ENCODE data around the gene CNKSR2. TPM values are rescaled to one million over a fixed set of nuclear protein-coding genes. Genes with fewer than 3 reads are reported as not detected.

CNKSR2 gene
- total RNA-seq, 2 donors from 2014 or later = 0.24 to 0.32 TPM

DNA sequence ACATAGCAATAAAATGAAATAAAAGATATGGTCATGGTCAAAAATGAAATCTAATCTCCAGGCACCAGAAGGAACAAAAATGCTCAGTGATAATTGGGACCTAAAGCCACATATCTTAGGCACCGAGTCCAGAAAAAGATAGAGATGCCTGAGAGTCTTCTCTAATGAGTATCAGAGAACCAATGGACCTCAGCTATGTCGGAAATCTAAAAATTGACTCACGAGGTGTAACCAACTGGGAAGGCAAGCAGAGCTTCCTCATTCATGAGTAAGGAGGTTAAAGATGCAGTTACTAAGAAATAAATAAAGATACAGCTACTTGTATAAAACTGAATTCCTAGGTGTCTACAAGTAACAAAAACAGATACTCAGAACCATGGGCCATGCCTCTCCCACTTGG is 211.8 kb downstream of the CNKSR2 start:
- DNase-seq = no peak
- no peak for TF ChIP-seq CTCF (IDR thresholded peaks at IDR 0.05)
- no peaks in the 10 kb centered on the region for H3K36me3 ChIP-seq
- no peaks in the 10 kb centered on the region for H3K27me3 ChIP-seq
- intact Hi-C loops (cut with DNase I) = no loop called here
- no peaks in the 10 kb centered on the region for H3K9me3 ChIP-seq
- no peak overlapping the region for H3K27ac ChIP-seq
- no peak overlapping the region for H3K4me3 ChIP-seq
- no peak overlapping the region for H3K9ac ChIP-seq (ENCODE audit: low read depth in 2 of 2, low read length in 2 of 2)
- no peaks in the 10 kb centered on the region for H3K4me1 ChIP-seq

DNA sequence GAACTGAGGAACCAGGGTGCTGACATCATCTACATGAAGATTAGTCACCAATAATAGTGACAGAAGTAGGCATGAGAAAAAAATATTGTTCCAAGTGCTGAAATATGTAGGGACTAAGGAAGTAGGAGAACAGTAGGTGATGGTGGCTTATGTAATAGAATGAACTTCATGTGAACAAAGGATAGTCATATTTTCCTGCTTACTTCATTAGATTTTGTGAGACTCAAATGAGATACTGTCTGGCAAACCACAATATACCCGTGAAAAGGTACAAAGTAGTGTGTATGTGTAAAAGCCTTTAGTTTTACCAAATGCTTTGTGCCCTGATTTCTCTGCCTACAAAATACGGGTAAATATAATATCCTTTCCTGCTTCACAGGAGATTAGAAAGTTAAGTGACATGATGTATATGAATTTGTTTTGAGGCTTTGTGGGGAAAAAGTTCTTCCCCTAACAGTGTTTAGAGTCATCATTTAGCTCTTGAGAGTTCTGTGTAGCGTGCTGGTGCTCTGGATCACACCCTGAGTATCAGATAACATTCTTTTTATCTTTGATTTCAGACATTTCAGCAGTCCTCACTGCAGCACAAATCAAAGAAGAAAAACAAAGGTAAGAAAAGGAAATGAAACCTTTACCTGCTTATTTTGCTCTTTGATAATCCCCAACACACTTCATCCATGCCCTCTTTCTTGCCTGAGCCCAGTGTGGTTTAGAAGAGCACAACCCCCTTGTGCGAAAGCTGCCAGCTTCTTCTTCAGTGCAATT is 216.0 kb downstream of the CNKSR2 start:
- DNase-seq = no peak
- H3K9me3 ChIP-seq = no peaks in the 10 kb centered on the region
- H3K27ac ChIP-seq = no peak overlapping the region
- H3K4me3 ChIP-seq = no peak overlapping the region
- no peak overlapping the region for H3K9ac ChIP-seq (ENCODE audit: low read depth in 2 of 2, low read length in 2 of 2)
- no peaks in the 10 kb centered on the region for H3K27me3 ChIP-seq
- no peaks in the 10 kb centered on the region for H3K36me3 ChIP-seq
- H3K4me1 ChIP-seq = no peaks in the 10 kb centered on the region
- intact Hi-C loops (cut with DNase I) = no loop called here
- TF ChIP-seq CTCF (IDR thresholded peaks at IDR 0.05) = no peak

- Histone ChIP-seq H3K9me3 (no peaks in the 10 kb centered on the region), H3K27me3 (no peaks in the 10 kb centered on the region), H3K4me1 (no peaks in the 10 kb centered on the region), H3K36me3 (no peaks in the 10 kb centered on the region), H3K27ac (no peak overlapping the region), H3K4me3 (no peak overlapping the region), H3K9ac (ENCODE audit: low read depth in 2 of 2, low read length in 2 of 2) (no peak overlapping the region)
- intact Hi-C loops (cut with DNase I) = no loop called here
- DNase-seq = no peak
- TF ChIP-seq CTCF (IDR thresholded peaks at IDR 0.05) = no peak
Measured at GRCh38 chrX:21606002-21606401, 231.8 kb downstream of the CNKSR2 start.

DNA sequence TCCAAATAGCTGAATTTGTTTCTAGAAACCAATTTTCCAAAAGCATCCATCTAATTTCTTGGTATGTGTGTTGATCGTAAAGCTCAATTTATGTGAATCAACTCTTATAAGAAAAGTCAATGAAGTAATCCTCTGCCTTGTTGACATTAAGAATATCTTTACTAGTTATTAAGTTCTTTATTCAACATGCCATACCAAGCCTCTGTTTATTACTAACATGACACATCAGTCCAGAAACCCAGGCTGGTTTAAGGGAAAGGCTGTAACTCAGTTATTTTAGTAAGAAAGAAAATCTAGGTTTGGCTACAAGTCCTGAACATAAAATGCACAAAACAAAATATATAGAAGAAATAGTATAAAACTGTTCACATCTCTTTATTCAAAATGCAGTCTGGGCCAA is 235.9 kb downstream of the CNKSR2 start:
- no peak for DNase-seq
- Histone ChIP-seq H3K36me3 (no peaks in the 10 kb centered on the region), H3K27me3 (no peaks in the 10 kb centered on the region), H3K9me3 (no peaks in the 10 kb centered on the region), H3K4me3 (no peak overlapping the region), H3K4me1 (no peaks in the 10 kb centered on the region), H3K27ac (no peak overlapping the region), H3K9ac (ENCODE audit: low read depth in 2 of 2, low read length in 2 of 2) (no peak overlapping the region)
- TF ChIP-seq CTCF (IDR thresholded peaks at IDR 0.05) = no peak
- intact Hi-C loops (cut with DNase I) = no loop called here

DNA sequence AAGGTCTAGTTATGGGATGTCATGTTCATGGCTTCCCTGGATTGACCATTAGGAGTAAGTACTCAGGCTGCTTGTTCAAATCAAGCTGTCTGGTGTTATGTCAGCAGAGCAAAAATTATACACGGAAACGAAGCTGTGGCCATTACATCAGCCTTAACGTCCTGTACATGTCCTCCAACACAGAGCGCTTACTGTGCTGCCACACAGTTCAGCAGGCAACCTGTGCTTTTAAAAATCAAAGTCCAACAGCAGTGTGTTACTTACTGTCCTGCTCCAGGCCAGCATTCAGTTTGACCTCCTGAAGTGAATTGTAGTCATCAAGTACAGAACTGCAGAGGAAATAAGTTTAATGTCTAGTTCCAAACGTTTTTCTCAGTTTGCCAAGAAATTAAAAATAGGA is 237.9 kb downstream of the CNKSR2 start:
- H3K27me3 ChIP-seq = no peaks in the 10 kb centered on the region
- no peak overlapping the region for H3K27ac ChIP-seq
- no peaks in the 10 kb centered on the region for H3K36me3 ChIP-seq
- DNase-seq = no peak
- no peak overlapping the region for H3K9ac ChIP-seq (ENCODE audit: low read depth in 2 of 2, low read length in 2 of 2)
- H3K4me3 ChIP-seq = no peak overlapping the region
- H3K9me3 ChIP-seq = no peaks in the 10 kb centered on the region
- TF ChIP-seq CTCF (IDR thresholded peaks at IDR 0.05) = no peak
- no peaks in the 10 kb centered on the region for H3K4me1 ChIP-seq
- intact Hi-C loops (cut with DNase I) = no loop called here
